ENCODE measurements around the gene CRABP2.
A peak's percentile ranks its signal among the peaks of the same experiment; 100 is the strongest.

The CRABP2 gene

GRCh38 chr1:156705321-156705917 lies at the start of gene CRABP2:
Gene CRABP2, minus strand, starts transcription at chr1:156705583. Its CDS starts 137 bp downstream, at chr1:156705446.
- peak within 1 kb of the TSS; percentile 51 to 71 (median 60) for H3K4me3 ChIP-seq
- no peak for TF ChIP-seq Cebpa-rat (IDR thresholded peaks at IDR 0.05)
- peaks cover 33 to 49% (median 40%) of the 10 kb centered on the region in 11 experiments for H3K27me3 ChIP-seq
- no peaks in the 10 kb centered on the region for H3K36me3 ChIP-seq
- peaks cover 0 to 55% (median 8%) of the 10 kb centered on the region in 11 experiments; a peak in 9 of 22 replicates for H4K20me1 ChIP-seq
- H3K27ac ChIP-seq = peak within 1 kb of the TSS in 7 of 11 experiments; percentile 2 to 66 (median 49); a peak in 10 of 22 replicates
- peak within 1 kb of the TSS; percentile 89 to 100 (median 99) for H3K4me2 ChIP-seq
- H3K9ac ChIP-seq = peak within 1 kb of the TSS; percentile 7 to 81 (median 66); a peak in 21 of 22 replicates
- no peaks in the 10 kb centered on the region for H3K9me3 ChIP-seq (replicated peaks in 1 of 11)
- peaks cover 26 to 39% (median 33%) of the 10 kb centered on the region in 10 experiments for H3K4me1 ChIP-seq

GRCh38 chr1:156754219-156754618 lies 48.8 kb upstream of the CRABP2 start:
- no peaks in the 10 kb centered on the region for H3K27me3 ChIP-seq
- H3K36me3 ChIP-seq = peaks cover 0 to 13% (median 7%) of the 10 kb centered on the region in 11 experiments; a peak in 10 of 22 replicates
- peak overlapping the region in 9 of 11 experiments; percentile 96 to 100 (median 99); a peak in 17 of 22 replicates for H3K27ac ChIP-seq
- H4K20me1 ChIP-seq = no peaks in the 10 kb centered on the region
- H3K9ac ChIP-seq = peak overlapping the region in 8 of 11 experiments; percentile 15 to 100 (median 99); a peak in 9 of 22 replicates
- H3K4me2 ChIP-seq = peak overlapping the region; percentile 81 to 97 (median 87)
- TF ChIP-seq Cebpa-rat (IDR thresholded peaks at IDR 0.05) = peak in 6 of 11 experiments; percentile 36 to 95 (median 72); a peak in 11 of 22 replicates
- H3K4me1 ChIP-seq = peaks cover 30 to 39% (median 35%) of the 10 kb centered on the region in 10 experiments
- no peaks in the 10 kb centered on the region for H3K9me3 ChIP-seq (replicated peaks in 1 of 11)
- no peak overlapping the region; a peak in 1 of 20 replicates for H3K4me3 ChIP-seq

GRCh38 chr1:156752843-156753482 lies 47.6 kb upstream of the CRABP2 start:
- TF ChIP-seq Cebpa-rat (IDR thresholded peaks at IDR 0.05) = peak in 6 of 11 experiments; percentile 27 to 90 (median 62); a peak in 7 of 22 replicates
- H3K27ac ChIP-seq = peak overlapping the region in 10 of 11 experiments; percentile 79 to 100 (median 99); a peak in 19 of 22 replicates
- H3K27me3 ChIP-seq = no peaks in the 10 kb centered on the region
- H4K20me1 ChIP-seq = peaks cover 0 to 9% (median 0%) of the 10 kb centered on the region in 11 experiments; a peak in 5 of 22 replicates
- peak overlapping the region; percentile 87 to 99 (median 98) for H3K4me3 ChIP-seq
- peak overlapping the region; percentile 81 to 97 (median 87) for H3K4me2 ChIP-seq
- H3K36me3 ChIP-seq = peaks cover 0 to 20% (median 10%) of the 10 kb centered on the region in 11 experiments; a peak in 10 of 22 replicates
- H3K4me1 ChIP-seq = peaks cover 39 to 48% (median 42%) of the 10 kb centered on the region in 10 experiments
- peak overlapping the region; percentile 93 to 100 (median 99); a peak in 21 of 22 replicates for H3K9ac ChIP-seq
- H3K9me3 ChIP-seq (replicated peaks in 1 of 11) = no peaks in the 10 kb centered on the region

- peaks cover 0 to 23% (median 10%) of the 10 kb centered on the region in 11 experiments; a peak in 10 of 22 replicates for H3K36me3 ChIP-seq
- peak overlapping the region; percentile 87 to 99 (median 98) for H3K4me3 ChIP-seq
- TF ChIP-seq Cebpa-rat (IDR thresholded peaks at IDR 0.05) = no peak
- peaks cover 45 to 57% (median 51%) of the 10 kb centered on the region in 10 experiments for H3K4me1 ChIP-seq
- no peaks in the 10 kb centered on the region for H3K27me3 ChIP-seq
- no peaks in the 10 kb centered on the region for H3K9me3 ChIP-seq (replicated peaks in 1 of 11)
- H3K9ac ChIP-seq = peak overlapping the region; percentile 95 to 100 (median 99)
- peaks cover 0 to 19% (median under 1%) of the 10 kb centered on the region in 11 experiments; a peak in 15 of 22 replicates for H4K20me1 ChIP-seq
- peak overlapping the region; percentile 81 to 97 (median 87) for H3K4me2 ChIP-seq
- peak overlapping the region; percentile 79 to 100 (median 99) for H3K27ac ChIP-seq
Measured at GRCh38 chr1:156751757-156752481, 46.5 kb upstream of the CRABP2 start.

- peak within 1 kb of the TSS; percentile 90 to 100 (median 100) for H3K4me2 ChIP-seq
- no peak for TF ChIP-seq Cebpa-rat (IDR thresholded peaks at IDR 0.05)
- peaks cover 50 to 63% (median 56%) of the 10 kb centered on the region in 10 experiments for H3K4me1 ChIP-seq
- no peaks in the 10 kb centered on the region for H3K27me3 ChIP-seq
- peaks cover 0 to 24% (median 6%) of the 10 kb centered on the region in 11 experiments; a peak in 18 of 22 replicates for H4K20me1 ChIP-seq
- peak within 1 kb of the TSS; percentile 95 to 100 (median 99) for H3K9ac ChIP-seq
- peak within 1 kb of the TSS; percentile 87 to 99 (median 98) for H3K4me3 ChIP-seq
- peaks cover 0 to 23% (median 10%) of the 10 kb centered on the region in 11 experiments; a peak in 10 of 22 replicates for H3K36me3 ChIP-seq
- H3K9me3 ChIP-seq (replicated peaks in 1 of 11) = no peaks in the 10 kb centered on the region
- peak within 1 kb of the TSS; percentile 93 to 100 (median 99) for H3K27ac ChIP-seq
Measured at GRCh38 chr1:156751451-156751756, 46.0 kb upstream of the CRABP2 start, which contains the start of gene HDGF. Gene HDGF, minus strand, starts transcription at chr1:156751675. Its CDS starts 246 bp downstream, at chr1:156751429.

GRCh38 chr1:156750711-156751450 lies 45.5 kb upstream of the CRABP2 start:
- no peaks in the 10 kb centered on the region for H3K27me3 ChIP-seq
- TF ChIP-seq Cebpa-rat (IDR thresholded peaks at IDR 0.05) = peak in 4 of 11 experiments; percentile 17 to 66 (median 45); a peak in 4 of 22 replicates
- peak overlapping the region; percentile 87 to 99 (median 98) for H3K4me3 ChIP-seq
- no peaks in the 10 kb centered on the region for H3K9me3 ChIP-seq (replicated peaks in 1 of 11)
- H3K4me1 ChIP-seq = peaks cover 55 to 66% (median 60%) of the 10 kb centered on the region in 10 experiments
- peak overlapping the region; percentile 95 to 100 (median 99) for H3K9ac ChIP-seq
- peak overlapping the region; percentile 90 to 100 (median 100) for H3K4me2 ChIP-seq
- H4K20me1 ChIP-seq = peaks cover 0 to 29% (median 11%) of the 10 kb centered on the region in 11 experiments; a peak in 18 of 22 replicates
- peaks cover 0 to 29% (median 15%) of the 10 kb centered on the region in 11 experiments; a peak in 15 of 22 replicates for H3K36me3 ChIP-seq
- H3K27ac ChIP-seq = peak overlapping the region; percentile 93 to 100 (median 99)

- H3K27me3 ChIP-seq = no peaks in the 10 kb centered on the region
Measured at GRCh38 chr1:156750191-156750672, 44.8 kb upstream of the CRABP2 start.

More at GRCh38 chr1:156750191-156750672, 44.8 kb upstream of the CRABP2 start:
- Histone ChIP-seq H3K4me1 (peaks cover 59 to 68% (median 61%) of the 10 kb centered on the region in 10 experiments), H3K27ac (peak overlapping the region; percentile 93 to 100 (median 99)), H3K4me3 (peak overlapping the region; percentile 87 to 99 (median 98)), H3K36me3 (peaks cover 2 to 35% (median 21%) of the 10 kb centered on the region in 11 experiments; a peak in 21 of 22 replicates), H3K9ac (peak overlapping the region; percentile 95 to 100 (median 99)), H3K9me3 (replicated peaks in 1 of 11) (no peaks in the 10 kb centered on the region), H3K4me2 (peak overlapping the region; percentile 90 to 100 (median 100)), H4K20me1 (peaks cover 0 to 35% (median 18%) of the 10 kb centered on the region in 11 experiments; a peak in 18 of 22 replicates)
- peak in 1 of 11 experiments; percentile 70; a peak in 2 of 22 replicates for TF ChIP-seq Cebpa-rat (IDR thresholded peaks at IDR 0.05)
